Sigmoid colon (tissue), 7 donors: Measurements from ENCODE around the gene GNGT2. TPM values are rescaled to one million over a fixed set of nuclear protein-coding genes. Genes with fewer than 3 reads are reported as not detected.

Experiments used
- DNase-seq: peaks from one replicate; pipeline ENCODE4 v3.0.0-alpha.2; 2019
- H3K27ac ChIP-seq, 4 donors: fragments of 200-600 bp; sonication (generic); one replicate each; pipeline ENCODE4 v1.5.1; 2016 to 2019; ENCODE audit warnings: mild to moderate bottlenecking in 1 of 4
- H3K27me3 ChIP-seq, 3 donors: fragments of 200-600 bp; sonication (generic); one replicate each; pipeline ENCODE4 v1.5.1; 2019; ENCODE audit warnings: mild to moderate bottlenecking in 1 of 3
- H3K36me3 ChIP-seq, 4 donors: fragments of 200-600 bp; sonication (generic); one replicate each; pipeline ENCODE4 v1.5.1; 2016 to 2019
- H3K4me1 ChIP-seq, 4 donors: fragments of 200-600 bp; sonication (generic); one replicate each; pipeline ENCODE4 v1.5.1; 2017 to 2019
- H3K4me3 ChIP-seq, 4 donors: fragments of 200-600 bp; sonication (generic); one replicate each; pipeline ENCODE4 v1.5.1; 2017 to 2019; ENCODE audit warnings: mild to moderate bottlenecking in 2 of 4, moderate library complexity in 1 of 4
- H3K9me3 ChIP-seq, 4 donors: fragments of 200-600 bp in 3 of 4; sonication (generic) in 3 of 4; one replicate each; pipeline versions ENCODE4 v1.5.1 to v1.6.1; 2013 to 2019
- CTCF ChIP-seq, 4 experiments: fragments of 450-650 bp in 3 of 4; fragments of 200-600 bp in 1 of 4; IDR thresholded peaks; one replicate each; pipeline ENCODE4 v1.5.1; 2016 to 2019; ENCODE audit warnings: antibody characterized with exemption in 4 of 4, mild to moderate bottlenecking in 3 of 4, moderate library complexity in 2 of 4
- EP300 ChIP-seq, 4 donors: sonication (generic); formaldehyde crosslinking; IDR thresholded peaks; one replicate each; pipeline ENCODE4 v1.6.1; 2017; ENCODE audit warnings: antibody characterized with exemption in 4 of 4
- POLR2A ChIP-seq, 2 donors: fragments of 450-650 bp; IDR thresholded peaks; one replicate each; pipeline ENCODE4 v1.6.1; 2016; ENCODE audit warnings: antibody characterized with exemption in 2 of 2, mild to moderate bottlenecking in 2 of 2, moderate library complexity in 2 of 2
- POLR2AphosphoS5 ChIP-seq, 4 donors: sonication (generic); formaldehyde crosslinking; IDR thresholded peaks; one replicate each; pipeline ENCODE4 v1.6.1; 2017; ENCODE audit warnings: antibody characterized with exemption in 4 of 4
- WGBS, 2 donors: extraction: QIAGEN DNeasy Blood & Tissue Kit; methylation state at CpG; one replicate each; pipeline ENCODE4 v1.1.7; 2013; 5-methylcytosine and 5-hydroxymethylcytosine counted together
- intact Hi-C: fragments of 100-400 bp; cut with DNase I; formaldehyde crosslinking; loops from one replicate; pipeline ENCODE4 v1.15.1; 2023
- polyA plus RNA-seq, 3 donors: library from polyadenylated mRNA; stranded (reverse); fragments of 200-250 nt; gene quantifications; one replicate each; pipeline ENCODE4 v1.2.3, GENCODE V29; 2013
- total RNA-seq, 4 donors: library from RNA; depleted of rRNA; stranded (reverse); fragments of >200 nt; gene quantifications; one replicate each; pipeline ENCODE4 v1.1.0, GENCODE V29; 2016
- donor health status: healthy with polysubstance abuse.
- donor health status: Bipolar disorder and iron deficiency.
- donor health status: healthy.

Gene GNGT2
- total and polyA plus RNA-seq, 7 donors = 1.6 to 11.0 (median 4.2) TPM

GRCh38 chr17:49252148-49252695, 41.8 kb upstream of the GNGT2 start:
- WGBS, 2 donors = 71 to 80% methylated on average over 6 of the region's 6 CpGs
- H3K27ac ChIP-seq = no peak overlapping the region
- no peaks in the 10 kb centered on the region for H3K9me3 ChIP-seq
- intact Hi-C loops = no loop called here
- no peaks in the 10 kb centered on the region for H3K4me1 ChIP-seq
- peaks cover 0 to 14% (median 7%) of the 10 kb centered on the region in 3 donors for H3K27me3 ChIP-seq
- no peaks in the 10 kb centered on the region for H3K36me3 ChIP-seq
- H3K4me3 ChIP-seq = no peak overlapping the region
- no peak for DNase-seq
- no peak for TF ChIP-seq CTCF (IDR thresholded peaks at IDR 0.05)
- no peak for TF ChIP-seq POLR2A (IDR thresholded peaks at IDR 0.05)
- no peak for TF ChIP-seq EP300 (IDR thresholded peaks at IDR 0.05)
- no peak for TF ChIP-seq POLR2AphosphoS5 (IDR thresholded peaks at IDR 0.05)

GRCh38 chr17:49249890-49250522, 39.6 kb upstream of the GNGT2 start:
- 75 to 85% methylated on average over 12 of the region's 12 CpGs for WGBS, 2 donors
- DNase-seq = no peak
- intact Hi-C loops = no loop called here

GRCh38 chr17:49249292-49249794, 39.0 kb upstream of the GNGT2 start:
- intact Hi-C loops = no loop called here
- H3K27ac ChIP-seq = no peak overlapping the region
- H3K27me3 ChIP-seq = peaks cover 0 to 23% (median 7%) of the 10 kb centered on the region in 3 donors
- H3K9me3 ChIP-seq = no peaks in the 10 kb centered on the region
- no peak overlapping the region for H3K4me3 ChIP-seq
- H3K4me1 ChIP-seq = no peaks in the 10 kb centered on the region
- WGBS, 2 donors = 8 to 34% methylated on average over 10 of the region's 10 CpGs
- TF ChIP-seq CTCF (IDR thresholded peaks at IDR 0.05) (no peak), POLR2A (IDR thresholded peaks at IDR 0.05) (no peak), EP300 (IDR thresholded peaks at IDR 0.05) (no peak)
- no peak for DNase-seq
- H3K36me3 ChIP-seq = no peaks in the 10 kb centered on the region

More at GRCh38 chr17:49249890-49250522, 39.6 kb upstream of the GNGT2 start:
- Histone ChIP-seq H3K27ac (no peak overlapping the region), H3K36me3 (no peaks in the 10 kb centered on the region), H3K4me3 (no peak overlapping the region), H3K27me3 (peaks cover 0 to 23% (median 7%) of the 10 kb centered on the region in 3 donors), H3K4me1 (no peaks in the 10 kb centered on the region), H3K9me3 (no peaks in the 10 kb centered on the region)
- TF ChIP-seq EP300 (IDR thresholded peaks at IDR 0.05) (no peak), CTCF (IDR thresholded peaks at IDR 0.05) (no peak), POLR2A (IDR thresholded peaks at IDR 0.05) (no peak), POLR2AphosphoS5 (IDR thresholded peaks at IDR 0.05) (no peak)

GRCh38 chr17:49247944-49248343, 37.6 kb upstream of the GNGT2 start:
- Histone ChIP-seq H3K9me3 (no peaks in the 10 kb centered on the region), H3K4me1 (no peaks in the 10 kb centered on the region), H3K36me3 (no peaks in the 10 kb centered on the region), H3K27me3 (peaks cover 0 to 23% (median 7%) of the 10 kb centered on the region in 3 donors), H3K4me3 (no peak overlapping the region), H3K27ac (no peak overlapping the region)
- TF ChIP-seq EP300 (IDR thresholded peaks at IDR 0.05) (no peak), POLR2A (IDR thresholded peaks at IDR 0.05) (no peak), POLR2AphosphoS5 (IDR thresholded peaks at IDR 0.05) (no peak), CTCF (IDR thresholded peaks at IDR 0.05) (no peak)
- DNase-seq = no peak
- intact Hi-C loops = no loop called here
- WGBS, 2 donors = 75 to 90% methylated on average over 7 of the region's 7 CpGs
